Muscle layer of colon (tissue), 2 donors: ENCODE data around the gene VSIR.
A peak's percentile ranks its signal among the peaks of the same experiment; 100 is the strongest.

Experiments
- H3K27ac ChIP-seq: one replicate; pipeline ENCODE4 v1.7.0; 2013; ENCODE audit warnings: low read depth, mild to moderate bottlenecking, low read length, moderate library complexity
- H3K27me3 ChIP-seq, 2 donors: one replicate each; pipeline ENCODE4 v1.7.0; 2013; ENCODE audit warnings: low read length in 2 of 2, mild to moderate bottlenecking in 2 of 2; ENCODE audit not compliant: insufficient read depth in 2 of 2, control insufficient read depth in 1 of 2
- H3K36me3 ChIP-seq: one replicate; pipeline ENCODE4 v1.7.0; 2013; ENCODE audit warnings: mild to moderate bottlenecking, low read length; ENCODE audit not compliant: insufficient read depth
- H3K4me1 ChIP-seq: one replicate; pipeline ENCODE4 v1.7.0; 2013; ENCODE audit warnings: mild to moderate bottlenecking, low read length; ENCODE audit not compliant: insufficient read depth
- H3K4me3 ChIP-seq, 2 donors: one replicate each; pipeline ENCODE4 v1.7.0; 2013; ENCODE audit warnings: low read length in 2 of 2, low read depth in 1 of 2, mild to moderate bottlenecking in 1 of 2, moderate library complexity in 1 of 2
- H3K9ac ChIP-seq: one replicate; pipeline ENCODE4 v1.7.0; 2013; ENCODE audit warnings: low read length
- H3K9me3 ChIP-seq: one replicate; pipeline ENCODE4 v1.7.0; 2013; ENCODE audit warnings: mild to moderate bottlenecking, low read length
- donor health status: abdominal sarcoma.
- donor health status: Adenocarcinoma of cecum.

The VSIR gene

DNA sequence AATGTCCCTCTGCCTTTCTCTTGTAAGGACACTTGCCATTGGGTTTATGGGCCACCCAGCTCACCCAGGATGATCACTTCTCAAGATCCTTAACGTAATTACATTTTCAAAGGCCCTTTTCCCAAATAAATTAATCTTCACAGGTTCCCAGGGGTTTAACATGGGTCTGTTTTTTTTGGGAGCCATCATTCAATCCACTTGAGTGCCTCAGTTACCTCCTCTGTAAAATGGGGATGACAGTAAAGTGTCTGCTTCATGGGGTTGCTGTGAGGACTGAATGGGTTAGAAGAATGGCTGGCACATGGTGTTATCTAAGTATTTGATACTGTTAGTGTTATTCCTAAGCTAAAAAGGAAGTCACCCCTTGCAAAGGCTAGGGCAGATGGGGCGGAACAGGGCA lies 61.1 kb downstream of the VSIR start:
- Histone ChIP-seq H3K27ac (peak overlapping the region; percentile 93), H3K4me1 (peaks cover 38% of the 10 kb centered on the region), H3K36me3 (no peaks in the 10 kb centered on the region), H3K9ac (no peak overlapping the region), H3K27me3 (no peaks in the 10 kb centered on the region), H3K4me3 (no peak overlapping the region), H3K9me3 (no peaks in the 10 kb centered on the region)

DNA sequence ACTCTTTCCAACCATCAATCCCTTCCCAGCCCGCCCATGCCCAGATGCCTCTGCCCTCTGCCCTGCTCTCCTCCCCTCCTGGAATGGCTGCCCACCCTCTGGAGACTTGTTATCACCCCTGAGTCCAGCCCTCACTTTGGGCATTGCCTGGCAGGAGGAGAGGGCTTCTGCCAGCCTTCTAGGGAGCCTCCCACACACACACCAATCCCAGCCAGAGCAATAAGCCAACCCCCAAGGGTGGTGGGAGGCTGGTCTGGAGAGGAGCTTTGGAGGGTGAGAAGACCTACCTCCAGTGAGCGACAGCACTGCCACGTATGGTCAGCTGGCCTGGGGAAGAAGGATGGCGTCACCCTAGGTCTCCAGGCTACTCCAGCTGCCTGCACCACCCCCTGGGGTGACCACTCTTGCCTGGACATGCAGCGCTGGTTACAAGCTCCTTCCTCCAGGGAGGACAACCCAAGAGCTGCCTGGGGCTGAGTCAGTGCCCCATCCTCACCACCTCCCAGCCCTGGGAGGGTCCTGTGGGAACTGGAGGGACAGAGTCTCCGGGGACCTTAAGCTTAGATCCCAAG lies 62.2 kb downstream of the VSIR start:
- Histone ChIP-seq H3K27me3 (no peaks in the 10 kb centered on the region), H3K4me1 (peaks cover 38% of the 10 kb centered on the region), H3K9me3 (no peaks in the 10 kb centered on the region), H3K36me3 (no peaks in the 10 kb centered on the region), H3K27ac (no peak overlapping the region), H3K4me3 (no peak overlapping the region), H3K9ac (no peak overlapping the region)

DNA sequence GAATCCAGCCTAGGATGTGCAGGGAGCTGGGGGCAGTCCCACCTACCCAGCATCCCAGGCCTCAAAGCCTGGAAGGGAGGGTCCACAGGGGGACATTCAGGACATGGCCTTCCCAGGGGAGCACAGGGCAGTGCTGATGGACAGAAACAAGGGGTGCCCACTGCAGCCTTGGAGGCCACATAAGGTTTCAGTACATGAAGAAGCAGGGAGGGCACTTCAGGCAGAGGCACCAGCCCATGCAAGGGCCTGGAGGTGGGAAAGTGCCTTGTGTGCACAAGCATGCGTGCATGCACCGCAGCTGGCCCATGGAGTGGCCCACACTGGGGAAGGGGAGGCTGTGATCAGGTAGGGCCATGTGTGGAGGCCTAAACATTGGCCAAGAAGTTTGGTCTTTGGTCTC lies 62.8 kb downstream of the VSIR start:
- Histone ChIP-seq H3K9ac (no peak overlapping the region), H3K9me3 (no peaks in the 10 kb centered on the region), H3K4me1 (peaks cover 33% of the 10 kb centered on the region), H3K36me3 (no peaks in the 10 kb centered on the region), H3K27me3 (no peaks in the 10 kb centered on the region), H3K4me3 (no peak overlapping the region), H3K27ac (no peak overlapping the region)

DNA sequence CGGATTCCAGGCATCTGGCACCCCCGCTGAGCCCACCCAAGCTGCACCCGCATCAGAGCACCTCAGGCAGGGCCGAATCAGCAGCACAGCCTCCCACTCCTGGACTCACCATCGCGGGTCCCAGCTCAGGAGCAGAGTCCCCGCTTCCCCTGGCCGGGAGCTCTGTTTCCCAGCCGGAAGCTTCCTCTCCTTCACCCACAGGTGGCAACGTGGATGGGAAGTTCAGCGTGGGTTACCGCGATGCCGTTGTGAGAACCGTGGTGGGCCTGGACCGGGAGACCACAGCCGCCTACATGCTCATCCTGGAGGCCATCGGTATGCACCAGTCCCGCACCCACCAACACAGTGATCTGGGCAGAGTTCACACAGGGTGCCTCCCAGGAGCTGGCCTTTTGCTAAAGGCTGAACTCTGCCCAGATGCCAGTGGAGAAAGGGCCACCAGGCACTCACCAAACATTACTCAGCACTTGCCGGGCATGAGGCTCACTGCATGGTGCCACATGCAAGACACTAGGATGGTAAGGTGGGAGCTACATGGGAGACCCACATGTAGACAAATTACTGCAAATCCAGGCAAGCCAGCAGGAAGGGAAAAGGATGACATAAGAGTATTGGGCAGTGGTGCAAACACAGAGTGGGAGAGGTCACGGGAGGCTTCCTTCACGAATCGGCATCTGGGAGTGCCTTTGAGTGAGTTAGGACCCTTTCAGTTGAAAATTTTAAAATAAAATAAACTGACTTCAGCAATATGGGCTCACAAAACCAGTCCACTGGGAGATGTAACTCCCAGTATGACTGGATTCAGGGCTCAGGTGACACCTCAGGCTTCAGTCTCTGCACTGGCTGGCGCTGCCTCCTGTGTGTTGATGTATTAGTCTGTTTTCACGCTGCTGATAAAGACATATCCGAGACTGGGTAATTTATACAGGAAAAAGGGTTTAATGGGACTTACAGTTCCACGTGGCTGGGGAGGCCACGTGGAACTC lies 64.1 kb downstream of the VSIR start:
- H3K27ac ChIP-seq = no peak overlapping the region
- no peaks in the 10 kb centered on the region for H3K9me3 ChIP-seq
- H3K9ac ChIP-seq = no peak overlapping the region
- H3K27me3 ChIP-seq = no peaks in the 10 kb centered on the region
- H3K4me1 ChIP-seq = peaks cover 20% of the 10 kb centered on the region
- H3K4me3 ChIP-seq = no peak overlapping the region
- no peaks in the 10 kb centered on the region for H3K36me3 ChIP-seq

DNA sequence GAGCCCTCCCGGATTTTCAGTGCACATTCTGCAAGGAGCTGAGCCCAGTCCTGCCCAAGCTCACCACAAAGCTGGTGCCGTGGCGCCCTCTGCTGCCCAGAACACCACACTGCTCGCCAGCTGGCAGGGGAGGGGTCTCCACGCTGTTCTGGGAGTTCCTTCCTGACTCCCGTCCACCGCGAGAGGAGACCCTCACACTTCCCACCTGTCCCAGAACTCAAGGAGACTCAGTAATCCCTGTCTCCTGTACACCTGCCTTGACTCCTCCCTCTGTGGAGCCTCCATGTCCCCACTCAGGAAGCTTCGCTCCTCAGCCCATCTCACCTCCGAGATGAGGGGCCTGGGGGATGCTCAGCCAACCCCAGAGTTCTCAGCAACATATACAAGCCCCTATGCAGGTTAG lies 65.0 kb downstream of the VSIR start:
- no peaks in the 10 kb centered on the region for H3K36me3 ChIP-seq
- H3K9ac ChIP-seq = no peak overlapping the region
- no peaks in the 10 kb centered on the region for H3K9me3 ChIP-seq

DNA sequence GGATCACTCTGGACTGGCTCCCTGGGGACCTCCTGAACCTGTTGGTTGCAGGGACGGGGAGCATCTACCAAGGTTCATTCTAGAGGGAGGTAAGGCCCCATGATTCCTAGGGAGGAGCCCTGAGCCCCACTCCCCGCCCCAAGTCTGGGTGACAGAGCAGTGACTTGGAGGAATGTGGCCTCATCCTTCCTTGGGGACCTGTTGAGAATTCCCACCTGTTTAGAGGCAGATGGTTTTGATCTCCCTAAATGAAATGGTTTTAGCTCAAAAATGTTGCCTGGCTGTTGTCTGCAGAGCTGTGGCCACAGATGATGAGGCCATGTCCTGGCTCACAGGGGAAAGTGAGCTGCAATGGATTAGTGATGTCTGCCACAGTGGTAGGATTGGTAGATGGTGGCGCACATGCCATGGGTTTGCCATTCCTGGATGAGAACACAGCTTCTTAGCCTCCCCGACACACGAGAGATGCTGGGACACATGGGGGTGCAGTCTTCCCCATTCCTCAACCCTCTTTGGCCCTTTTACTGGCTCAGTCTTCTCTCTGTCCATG lies 66.0 kb downstream of the VSIR start:
- Histone ChIP-seq H3K9me3 (no peaks in the 10 kb centered on the region), H3K4me3 (no peak overlapping the region), H3K36me3 (no peaks in the 10 kb centered on the region), H3K27me3 (no peaks in the 10 kb centered on the region), H3K4me1 (peaks cover 1% of the 10 kb centered on the region), H3K27ac (no peak overlapping the region), H3K9ac (no peak overlapping the region)

More for the DNA sequence above, 65.0 kb downstream of the VSIR start:
- Histone ChIP-seq H3K4me3 (no peak overlapping the region), H3K27ac (no peak overlapping the region), H3K4me1 (peaks cover 11% of the 10 kb centered on the region), H3K27me3 (no peaks in the 10 kb centered on the region)

DNA sequence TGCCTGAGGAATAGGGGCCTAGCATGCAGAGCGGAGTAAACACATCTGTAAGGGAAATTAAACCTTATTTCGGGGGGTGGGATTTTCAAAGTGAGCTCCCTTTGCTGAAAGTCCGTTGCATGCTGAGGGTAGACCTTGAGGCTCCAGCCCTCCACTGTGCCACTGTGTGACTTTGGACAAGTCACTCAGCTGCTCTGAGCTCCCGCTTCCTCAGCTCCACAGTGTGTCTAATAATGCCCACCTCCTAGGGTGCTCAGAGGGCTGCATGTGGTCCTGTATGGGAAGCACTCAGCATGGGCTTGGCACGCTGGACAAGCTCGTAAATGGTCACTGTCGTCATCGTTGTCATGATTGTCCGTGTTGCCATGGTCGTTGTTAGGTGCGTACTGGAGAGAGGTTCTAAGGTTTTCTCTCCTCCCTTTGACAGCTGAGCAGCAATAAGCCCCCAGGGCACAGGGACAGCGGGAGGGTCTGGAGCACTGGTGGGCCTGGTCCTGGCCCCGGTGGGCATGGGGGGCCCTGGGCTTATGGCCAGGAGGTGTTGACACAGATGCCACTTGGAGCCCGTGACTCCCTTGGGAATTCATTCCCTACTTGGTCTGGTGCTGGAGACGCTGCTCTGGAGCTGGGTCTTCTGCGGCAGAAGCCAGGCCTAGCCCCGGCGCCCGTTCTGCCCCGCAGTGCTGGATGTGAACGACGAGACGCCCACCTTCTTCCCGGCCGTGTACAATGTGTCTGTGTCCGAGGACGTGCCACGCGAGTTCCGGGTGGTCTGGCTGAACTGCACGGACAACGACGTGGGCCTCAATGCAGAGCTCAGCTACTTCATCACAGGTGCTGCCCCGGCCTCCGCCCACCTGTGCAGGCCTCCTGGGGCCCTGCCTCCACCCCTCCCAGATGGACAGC lies 66.9 kb downstream of the VSIR start:
- Histone ChIP-seq H3K9ac (no peak overlapping the region), H3K27me3 (no peaks in the 10 kb centered on the region), H3K36me3 (no peaks in the 10 kb centered on the region), H3K9me3 (no peaks in the 10 kb centered on the region), H3K4me1 (no peaks in the 10 kb centered on the region), H3K27ac (no peak overlapping the region), H3K4me3 (no peak overlapping the region)

DNA sequence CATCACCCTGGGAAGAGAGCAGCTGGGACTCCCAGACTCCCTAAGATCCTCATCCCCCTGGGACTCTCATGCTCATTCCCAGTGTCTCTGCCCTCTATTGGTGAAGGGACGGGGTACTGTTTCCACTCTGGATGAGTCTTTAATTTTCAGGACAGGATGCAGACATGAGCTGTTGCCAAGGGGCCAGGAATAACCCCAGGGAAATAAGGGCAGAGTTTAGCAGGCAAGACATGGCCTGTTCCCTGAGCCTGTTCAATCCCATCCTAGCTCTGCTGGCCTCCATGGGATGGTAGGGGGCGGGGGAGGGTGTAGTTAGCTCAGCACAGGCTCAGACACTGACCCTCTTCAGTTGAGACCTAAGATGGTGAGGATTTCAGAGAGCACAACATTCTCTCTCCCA lies 67.7 kb downstream of the VSIR start:
- H3K4me1 ChIP-seq = no peaks in the 10 kb centered on the region
- no peaks in the 10 kb centered on the region for H3K9me3 ChIP-seq
- no peak overlapping the region for H3K4me3 ChIP-seq
- no peak overlapping the region for H3K27ac ChIP-seq
- H3K36me3 ChIP-seq = no peaks in the 10 kb centered on the region
- no peak overlapping the region for H3K9ac ChIP-seq
- H3K27me3 ChIP-seq = no peaks in the 10 kb centered on the region

DNA sequence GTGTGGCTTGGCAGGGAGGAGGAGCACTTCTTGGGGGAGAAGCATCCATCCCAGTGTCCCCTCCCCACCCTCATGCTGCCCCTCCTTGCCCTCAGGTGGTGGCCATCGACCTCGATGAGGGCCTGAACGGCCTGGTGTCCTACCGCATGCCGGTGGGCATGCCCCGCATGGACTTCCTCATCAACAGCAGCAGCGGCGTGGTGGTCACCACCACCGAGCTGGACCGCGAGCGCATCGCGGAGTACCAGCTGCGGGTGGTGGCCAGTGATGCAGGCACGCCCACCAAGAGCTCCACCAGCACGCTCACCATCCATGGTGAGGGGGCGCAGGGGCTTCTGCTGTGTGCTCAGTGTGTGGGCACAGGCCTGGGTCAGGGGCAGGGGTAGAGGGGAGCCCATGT lies 68.5 kb downstream of the VSIR start:
- no peak overlapping the region for H3K4me3 ChIP-seq
- H3K4me1 ChIP-seq = no peaks in the 10 kb centered on the region
- no peaks in the 10 kb centered on the region for H3K27me3 ChIP-seq
- no peak overlapping the region for H3K9ac ChIP-seq
- no peak overlapping the region for H3K27ac ChIP-seq
- H3K9me3 ChIP-seq = no peaks in the 10 kb centered on the region
- no peaks in the 10 kb centered on the region for H3K36me3 ChIP-seq

DNA sequence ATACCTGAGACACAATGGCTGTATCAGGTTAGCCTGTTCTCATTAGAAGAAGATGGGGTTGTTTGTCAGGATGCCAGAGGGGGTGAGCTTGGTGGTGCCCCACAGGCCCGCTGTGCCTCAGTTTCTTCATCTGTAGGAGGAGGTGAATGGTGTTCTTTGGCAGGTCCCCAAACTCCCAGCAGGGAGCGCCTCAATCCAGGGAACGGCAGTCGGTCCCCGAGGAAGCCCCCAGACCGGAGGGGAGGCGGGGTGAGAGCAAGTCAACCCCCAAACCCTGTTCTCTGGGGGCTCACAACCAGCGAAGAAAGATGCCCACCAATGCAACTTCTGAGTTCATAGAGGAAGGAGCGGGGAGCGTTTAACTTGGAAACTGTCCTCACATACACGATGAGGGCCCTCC lies 69.7 kb downstream of the VSIR start:
- H3K9ac ChIP-seq = no peak overlapping the region
- no peaks in the 10 kb centered on the region for H3K27me3 ChIP-seq
- H3K27ac ChIP-seq = no peak overlapping the region
- no peak overlapping the region for H3K4me3 ChIP-seq
- no peaks in the 10 kb centered on the region for H3K9me3 ChIP-seq
- no peaks in the 10 kb centered on the region for H3K4me1 ChIP-seq
- H3K36me3 ChIP-seq = no peaks in the 10 kb centered on the region
